Cardiac fibroblast (primary cell): Measurements from ENCODE around the gene PPP2R2C.

Experiments
- DNase-seq, 2 donors: peaks; one replicate each; pipeline versions ENCODE4 v3.0.0 to v3.0.0-alpha.2; 2010; ENCODE audit warnings: low read depth in 2 of 2
- H3K4me3 ChIP-seq, 2 donors: replicated peaks in 1 of 2; 1 replicate in 1 of 2; 2 replicates in 1 of 2; pipeline ENCODE4 v1.5.1; 2011; ENCODE audit warnings: low read depth in 2 of 2, low read length in 2 of 2, mild to moderate bottlenecking in 2 of 2, moderate library complexity in 1 of 2
- TF ChIP-seq, protein P1 (sequence below): IDR thresholded peaks from one replicate; pipeline ENCODE4 v1.5.1; 2011; ENCODE audit warnings: low read depth, mild to moderate bottlenecking, low read length, inconsistent platforms

The PPP2R2C gene

DNA sequence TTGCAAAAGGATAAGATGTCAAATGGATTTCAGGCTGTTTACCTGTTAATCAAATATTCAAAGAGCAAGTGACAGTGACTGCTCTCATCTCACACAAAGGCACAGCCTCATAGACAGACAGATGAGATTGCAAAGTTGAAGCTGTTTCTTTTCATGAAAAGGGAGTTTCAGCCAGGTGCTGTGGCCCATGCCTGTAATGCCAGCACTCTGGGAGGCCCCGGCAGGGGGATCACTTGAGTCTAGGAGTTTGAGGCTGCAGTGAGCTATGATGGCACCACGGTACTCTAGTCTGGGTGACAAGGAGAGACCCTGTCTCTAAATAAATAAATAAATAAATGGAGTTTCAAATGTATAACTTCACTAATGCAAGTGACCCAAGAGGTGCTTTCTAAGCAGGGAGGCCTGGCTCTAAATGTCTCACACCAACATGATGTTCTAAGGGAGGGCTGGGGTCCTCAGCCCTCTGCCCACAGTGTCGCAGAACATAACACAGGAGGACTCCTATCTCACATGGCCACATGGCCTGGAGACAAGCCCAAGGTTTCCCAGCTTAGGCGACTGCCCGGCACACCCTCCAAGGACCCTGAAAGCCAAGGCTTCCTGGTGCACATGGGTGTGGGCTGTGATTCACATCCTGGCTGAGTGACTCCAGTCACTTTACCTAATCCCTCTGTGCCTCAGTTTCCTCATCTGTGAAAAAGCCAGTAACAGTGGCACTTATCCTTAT, 26.8 kb downstream of the PPP2R2C start:
- DNase-seq: no peak
- no peak overlapping the region for H3K4me3 ChIP-seq
- TF ChIP-seq, protein P1, sequence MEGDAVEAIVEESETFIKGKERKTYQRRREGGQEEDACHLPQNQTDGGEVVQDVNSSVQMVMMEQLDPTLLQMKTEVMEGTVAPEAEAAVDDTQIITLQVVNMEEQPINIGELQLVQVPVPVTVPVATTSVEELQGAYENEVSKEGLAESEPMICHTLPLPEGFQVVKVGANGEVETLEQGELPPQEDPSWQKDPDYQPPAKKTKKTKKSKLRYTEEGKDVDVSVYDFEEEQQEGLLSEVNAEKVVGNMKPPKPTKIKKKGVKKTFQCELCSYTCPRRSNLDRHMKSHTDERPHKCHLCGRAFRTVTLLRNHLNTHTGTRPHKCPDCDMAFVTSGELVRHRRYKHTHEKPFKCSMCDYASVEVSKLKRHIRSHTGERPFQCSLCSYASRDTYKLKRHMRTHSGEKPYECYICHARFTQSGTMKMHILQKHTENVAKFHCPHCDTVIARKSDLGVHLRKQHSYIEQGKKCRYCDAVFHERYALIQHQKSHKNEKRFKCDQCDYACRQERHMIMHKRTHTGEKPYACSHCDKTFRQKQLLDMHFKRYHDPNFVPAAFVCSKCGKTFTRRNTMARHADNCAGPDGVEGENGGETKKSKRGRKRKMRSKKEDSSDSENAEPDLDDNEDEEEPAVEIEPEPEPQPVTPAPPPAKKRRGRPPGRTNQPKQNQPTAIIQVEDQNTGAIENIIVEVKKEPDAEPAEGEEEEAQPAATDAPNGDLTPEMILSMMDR: no peak

DNA sequence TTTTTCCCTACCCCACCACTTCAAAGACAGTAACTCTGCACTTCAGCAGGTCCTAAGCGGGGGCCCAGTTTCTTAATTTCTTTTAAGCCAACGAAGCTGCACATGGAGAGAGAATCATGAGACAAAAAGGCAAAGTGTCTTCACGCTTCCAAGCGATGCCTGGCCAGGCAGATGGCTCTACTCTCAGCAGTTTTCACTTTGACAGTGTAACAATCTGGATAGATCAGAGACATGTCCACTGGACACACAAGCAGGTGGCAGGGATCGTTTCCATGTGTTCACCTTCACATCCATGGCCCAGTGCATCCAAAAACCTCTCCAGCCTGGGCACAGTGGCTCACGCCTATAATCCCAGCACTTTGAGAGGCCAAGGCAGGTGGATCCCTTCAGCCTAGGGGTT, 27.8 kb downstream of the PPP2R2C start:
- H3K4me3 ChIP-seq: no peak overlapping the region
- TF ChIP-seq, protein P1: no peak
- no peak for DNase-seq

DNA sequence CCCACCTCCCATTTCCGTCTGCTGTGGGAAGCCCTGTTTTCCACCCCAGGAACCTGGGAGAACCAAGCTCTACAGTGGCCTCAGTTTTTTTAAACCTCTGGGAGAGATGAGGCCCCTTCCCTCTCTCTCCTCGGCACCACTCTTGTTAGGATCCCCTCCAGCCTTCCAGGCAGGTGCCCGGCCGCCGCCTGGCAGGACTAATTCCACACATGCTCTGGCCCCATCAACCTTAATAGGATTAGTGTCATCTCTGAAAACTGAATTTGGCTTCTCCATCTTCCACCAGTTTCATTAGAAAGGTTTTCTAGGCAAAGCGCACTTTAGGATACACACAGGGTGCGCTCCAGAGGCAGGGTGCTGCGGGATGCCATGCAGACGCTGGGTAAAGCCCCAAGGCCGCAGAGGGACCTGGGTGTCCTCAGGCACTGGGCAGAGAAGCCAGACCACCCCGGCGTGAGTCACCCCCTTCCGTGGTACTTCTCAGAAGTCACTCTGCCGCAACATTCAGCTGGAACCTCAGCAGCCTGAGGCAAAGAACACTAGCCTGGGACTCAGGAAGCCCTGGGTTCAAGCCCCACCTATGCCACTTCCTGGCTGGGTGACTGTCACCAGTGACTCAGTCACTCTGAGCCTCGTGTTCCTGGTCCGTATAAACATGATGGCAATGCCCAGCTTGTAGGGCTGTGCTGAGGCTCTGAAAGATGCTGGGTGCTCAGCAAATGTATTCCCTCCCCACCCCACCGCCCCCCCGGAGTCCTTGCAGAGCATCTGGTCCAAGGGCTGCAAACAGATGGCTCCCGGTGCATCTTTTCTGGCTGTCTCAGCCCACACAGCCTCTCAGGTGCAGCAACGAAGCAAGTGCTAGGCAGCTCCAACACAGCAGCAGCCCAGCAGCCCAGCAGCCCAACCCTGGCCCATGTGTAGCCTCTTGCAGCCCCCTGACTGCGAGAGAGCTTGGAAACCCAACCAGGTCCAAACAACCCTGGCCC, 29.1 kb downstream of the PPP2R2C start:
- no peak for DNase-seq
- no peak overlapping the region for H3K4me3 ChIP-seq
- TF ChIP-seq, protein P1: no peak

DNA sequence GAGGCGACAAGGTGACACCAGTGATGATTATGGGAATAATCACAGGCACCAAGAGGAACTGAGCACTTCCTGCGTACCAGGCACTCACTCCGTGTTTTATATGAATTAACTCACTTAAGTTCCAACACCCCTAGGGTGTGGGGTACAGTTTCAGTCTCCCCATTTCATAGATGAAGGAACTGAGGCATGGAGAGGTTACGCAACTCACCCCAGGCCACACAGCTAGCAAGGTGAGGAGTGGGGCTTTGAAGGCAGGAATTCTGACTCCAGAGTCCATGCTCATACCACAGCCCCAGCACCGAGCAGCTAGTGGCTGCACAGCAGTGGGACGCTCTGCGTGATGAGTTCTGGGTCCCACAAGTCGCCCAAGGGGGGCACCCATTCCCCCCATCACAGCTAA, 29.9 kb downstream of the PPP2R2C start:
- DNase-seq: no peak
- TF ChIP-seq, protein P1: no peak
- H3K4me3 ChIP-seq: no peak overlapping the region

DNA sequence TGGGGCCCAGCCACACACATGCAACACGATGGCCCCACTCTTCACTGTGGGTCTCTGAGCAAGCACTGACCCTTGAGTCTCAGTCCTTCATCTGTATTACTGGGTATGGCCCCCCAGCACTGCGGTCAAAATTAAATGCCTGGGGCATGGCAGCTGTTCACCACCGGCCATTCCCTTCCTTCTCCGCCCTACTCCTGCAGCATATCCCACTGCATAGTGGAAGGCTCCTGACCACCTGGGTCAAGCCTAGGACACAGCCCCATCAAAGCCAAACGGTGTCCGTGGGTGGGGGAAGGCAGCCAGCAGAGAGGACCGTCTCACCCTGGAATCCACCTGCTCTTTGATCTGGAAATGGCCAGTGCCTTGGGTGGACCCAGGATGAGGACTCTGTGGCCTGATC, 30.7 kb downstream of the PPP2R2C start:
- DNase-seq: no peak
- TF ChIP-seq, protein P1: no peak
- H3K4me3 ChIP-seq: no peak overlapping the region

DNA sequence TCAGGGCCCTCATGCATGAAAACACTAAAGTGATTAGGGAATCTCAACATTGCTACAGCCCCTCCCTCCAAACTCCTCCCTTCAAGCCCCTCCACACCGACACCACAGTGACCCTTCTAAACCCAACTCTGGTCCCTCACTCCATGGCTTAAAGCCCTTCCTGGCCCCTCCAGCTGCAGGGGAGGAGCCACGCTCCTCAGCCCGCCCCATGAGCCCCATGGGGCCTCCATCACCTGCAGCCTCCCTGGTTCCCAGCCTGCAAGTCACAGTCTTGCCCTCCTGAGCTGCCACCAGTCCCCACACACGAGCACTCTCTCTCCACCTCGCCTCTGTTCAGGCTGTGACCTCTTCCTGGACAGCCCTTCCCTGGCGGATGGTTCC, 31.2 kb downstream of the PPP2R2C start:
- DNase-seq: no peak
- no peak overlapping the region for H3K4me3 ChIP-seq
- TF ChIP-seq, protein P1: no peak
